GM19468 (cell line): Measurements from ENCODE around the gene MFN2.

Experiments used
- ATAC-seq: cut with Tn5 transposase; IDR thresholded peaks from one replicate; pipeline ENCODE4 v1.9.1; 2021; ENCODE audit warnings: mild to moderate bottlenecking, moderate library complexity, moderate number of reproducible peaks; ENCODE audit not compliant: unreplicated experiment; ENCODE audit errors: extremely low read depth

MFN2 gene

DNA sequence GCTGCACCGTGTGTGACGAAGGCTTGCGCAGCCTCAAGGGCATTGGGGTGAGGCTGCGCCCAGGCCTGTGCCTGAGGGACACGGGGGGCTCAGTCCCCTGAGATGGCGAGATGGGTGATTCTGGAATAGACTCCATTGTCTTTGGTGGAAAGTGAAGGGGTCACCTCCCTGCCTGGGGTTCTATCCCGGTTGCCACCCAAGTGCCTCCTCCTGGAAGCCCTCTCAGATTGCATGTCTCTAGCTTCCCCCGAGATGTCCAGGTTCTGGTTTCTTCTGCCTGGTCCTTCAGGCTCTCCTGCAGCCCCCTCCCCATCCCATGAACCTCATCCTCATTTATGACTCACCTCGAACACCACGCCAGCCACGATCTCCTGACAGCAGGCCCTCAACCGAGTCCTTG lies 22.3 kb upstream of the MFN2 start:
- no peak for ATAC-seq

DNA sequence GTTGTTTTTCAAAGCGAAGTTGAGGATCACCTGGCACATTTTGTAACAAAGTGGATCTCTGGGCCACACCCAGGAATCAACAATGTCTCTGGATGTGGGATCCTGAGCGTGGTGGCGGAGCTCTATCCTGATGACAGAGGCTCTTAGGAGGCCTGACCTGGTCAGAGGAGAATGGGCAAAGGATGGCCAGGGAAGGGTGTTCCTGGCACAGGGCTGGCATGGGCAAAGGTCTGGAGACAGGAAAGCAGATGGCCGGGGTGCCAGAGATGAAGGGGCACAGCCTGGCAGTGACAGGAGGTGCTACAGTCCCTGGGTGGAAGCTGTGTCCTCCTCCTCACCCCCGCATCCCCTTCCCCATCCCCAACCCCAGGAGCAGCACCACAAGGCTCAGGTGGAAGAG lies 20.0 kb upstream of the MFN2 start:
- ATAC-seq: no peak

DNA sequence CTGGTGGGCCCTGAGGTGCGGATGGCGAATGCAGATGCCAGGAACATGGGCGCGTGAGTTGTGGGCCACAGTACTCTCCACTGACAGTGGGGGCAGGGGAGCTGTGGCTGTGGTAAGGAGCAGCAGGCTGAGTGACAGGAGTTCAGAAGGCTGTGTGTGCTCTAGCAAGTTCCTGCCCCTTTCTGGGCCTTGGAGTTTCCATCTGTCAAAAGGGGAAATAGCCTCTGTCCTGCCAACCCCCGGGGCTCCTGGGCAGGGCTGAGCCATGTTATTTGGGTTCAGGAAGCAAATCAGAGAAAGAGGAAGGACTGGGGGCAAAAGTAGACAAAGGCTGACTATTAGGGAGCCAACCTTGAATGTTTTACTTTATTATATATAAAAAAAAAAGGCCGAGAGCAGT lies 19.5 kb upstream of the MFN2 start:
- ATAC-seq: no peak

DNA sequence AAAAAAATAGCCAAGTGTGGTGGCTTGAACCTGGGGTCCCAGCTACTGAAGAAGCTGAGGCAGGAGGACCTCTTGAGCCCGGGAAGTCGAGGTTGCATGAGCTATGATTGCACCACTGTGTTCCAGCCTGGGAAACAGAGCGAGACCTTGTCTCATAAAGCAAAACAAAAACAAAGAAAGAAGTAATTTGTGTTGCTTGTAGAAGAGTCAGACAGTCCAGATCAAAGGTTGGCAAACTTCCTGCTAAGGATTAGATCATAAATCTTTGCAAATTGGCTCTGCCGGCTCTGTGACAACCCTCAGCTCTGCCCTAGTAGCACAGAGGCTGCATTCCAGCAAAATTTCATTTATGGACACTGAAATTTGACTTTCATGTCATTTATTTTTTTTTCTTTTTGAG lies 19.0 kb upstream of the MFN2 start:
- no peak for ATAC-seq

DNA sequence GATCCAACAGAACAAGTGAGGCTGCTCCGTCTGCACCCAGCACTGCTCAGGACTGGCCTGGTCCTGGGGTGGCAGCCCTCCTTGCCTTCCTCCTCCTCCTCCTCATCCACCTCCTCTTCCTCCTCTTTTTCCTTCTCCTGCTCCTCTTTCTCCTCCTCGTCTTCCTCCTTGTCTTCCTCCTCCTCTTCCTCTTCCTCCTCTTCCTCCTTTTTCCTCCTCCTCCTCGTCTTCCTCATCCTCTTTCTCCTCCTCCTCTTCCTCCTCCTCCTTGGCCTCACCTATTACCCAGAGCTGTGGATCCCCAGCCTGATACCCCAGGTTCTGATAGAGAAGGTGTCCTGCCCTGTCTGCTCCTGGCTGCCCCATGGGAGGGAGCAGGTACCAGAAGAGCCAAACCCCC lies 16.6 kb upstream of the MFN2 start:
- no peak for ATAC-seq

DNA sequence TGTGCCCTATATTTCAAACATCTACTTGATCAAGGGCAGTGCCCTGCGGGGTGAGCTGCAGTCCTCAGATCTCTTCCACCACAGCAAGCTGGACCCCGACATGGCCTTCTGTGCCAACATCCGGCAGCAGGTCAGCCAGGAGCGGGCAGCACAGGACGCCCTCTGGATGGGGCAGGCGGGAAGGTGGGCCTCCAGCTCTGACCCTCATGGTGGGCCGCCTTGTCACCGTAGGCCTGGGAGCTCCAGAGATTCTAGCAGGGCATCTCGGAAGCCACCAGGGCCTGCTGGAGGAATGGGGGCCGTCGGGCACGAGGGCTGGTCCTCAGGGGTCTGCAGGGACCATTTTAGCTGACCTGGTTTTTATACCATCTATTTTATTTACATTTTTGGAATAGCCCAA lies 15.6 kb upstream of the MFN2 start:
- ATAC-seq: no peak

DNA sequence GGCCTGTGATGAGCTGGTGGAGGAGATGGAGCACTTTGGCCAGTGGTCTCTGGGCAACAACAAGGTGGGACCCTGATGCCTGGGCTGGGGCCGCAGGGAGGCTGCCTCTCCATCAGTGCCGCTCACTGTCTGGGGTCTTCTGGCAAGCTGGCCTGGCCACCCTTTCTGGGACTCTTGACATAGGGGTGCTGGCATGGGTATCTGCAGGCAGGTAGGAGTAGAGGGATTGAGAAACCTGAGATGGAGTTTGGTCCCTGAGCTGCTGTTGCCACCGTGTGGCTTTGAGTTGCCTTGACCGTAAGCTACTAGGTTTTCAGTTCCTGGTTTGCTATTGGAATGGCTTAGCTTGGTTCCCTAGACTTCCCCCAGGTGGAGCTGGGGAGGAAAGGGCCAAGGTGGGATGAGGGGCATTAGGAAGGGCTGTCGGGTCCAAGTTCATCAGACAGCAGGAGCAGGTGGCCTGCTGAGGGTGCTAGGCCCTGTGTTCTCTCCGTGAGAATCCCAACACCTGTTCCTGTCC lies 13.2 kb upstream of the MFN2 start:
- ATAC-seq: no peak

DNA sequence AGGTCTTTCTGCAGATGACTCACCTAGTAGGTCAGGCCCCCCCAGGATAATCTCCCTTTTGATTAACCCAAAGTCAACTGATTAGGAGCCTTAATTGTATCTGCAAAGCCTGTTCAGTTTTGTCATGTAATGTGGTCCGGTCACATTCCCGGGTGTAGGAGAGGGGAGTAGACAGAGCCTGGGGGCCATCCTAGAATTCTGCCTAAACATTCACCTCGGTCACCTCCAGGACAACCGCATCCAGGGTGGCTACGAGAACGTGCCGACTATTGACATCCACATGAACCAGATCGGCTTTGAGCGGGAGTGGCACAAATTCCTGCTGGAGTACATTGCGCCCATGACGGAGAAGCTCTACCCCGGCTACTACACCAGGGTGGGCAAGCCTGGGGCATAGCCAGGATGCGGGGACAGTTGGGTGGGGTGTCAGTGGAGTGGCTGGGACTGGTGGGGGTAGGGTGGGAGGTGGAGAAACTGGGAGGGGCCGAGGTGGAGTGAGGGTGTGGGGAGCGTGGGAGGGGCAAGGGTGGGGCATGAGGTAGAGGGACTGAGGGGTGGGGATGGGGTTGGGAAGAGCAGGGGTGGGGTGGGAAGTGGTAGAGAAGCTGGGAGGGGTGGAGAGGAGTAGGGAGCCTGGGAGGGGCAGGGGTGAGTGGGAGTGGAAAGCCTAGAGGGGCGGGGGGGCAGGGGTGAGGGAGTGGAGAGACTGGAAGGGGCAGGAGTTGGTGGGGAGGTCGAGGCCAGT lies 9.6 kb upstream of the MFN2 start:
- no peak for ATAC-seq

DNA sequence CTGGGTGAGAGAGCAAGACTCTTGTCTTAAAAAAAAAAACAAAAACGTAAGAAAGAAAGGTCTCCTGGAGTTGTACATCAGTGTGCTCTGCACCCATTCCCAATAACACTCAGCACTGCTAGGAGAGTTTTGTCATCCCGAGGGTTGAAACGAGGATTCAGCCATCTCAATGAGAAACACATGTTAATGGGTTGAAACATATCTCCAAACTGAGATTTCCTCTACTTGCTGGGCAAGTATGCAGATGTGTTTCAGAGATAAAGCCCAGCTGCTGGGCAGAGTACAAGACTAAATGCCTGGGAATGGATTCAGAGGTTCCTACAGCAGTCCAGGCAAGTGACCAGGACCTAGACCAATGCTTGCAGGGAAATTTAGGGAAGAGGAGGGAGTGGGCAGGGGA lies 2.6 kb upstream of the MFN2 start:
- no peak for ATAC-seq

DNA sequence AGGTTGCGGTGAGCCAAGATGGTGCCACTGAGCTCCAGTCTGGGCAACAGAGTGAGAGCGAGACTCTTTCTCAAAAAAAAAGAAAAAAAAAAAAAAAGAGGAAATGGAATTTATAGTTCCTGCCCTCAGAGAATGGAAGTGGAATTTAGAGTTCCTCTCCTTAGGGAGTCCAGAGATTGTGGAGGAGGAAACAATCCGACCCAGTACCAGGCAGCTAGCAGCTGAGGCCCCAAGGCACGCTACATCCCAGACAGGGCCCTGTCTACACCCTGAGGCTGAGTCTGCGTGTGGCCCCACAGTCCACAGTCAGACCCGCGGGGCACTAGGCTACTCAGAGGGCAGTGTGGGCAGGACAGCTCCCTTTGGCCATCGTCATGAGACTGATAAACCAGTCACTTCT lies 1.9 kb upstream of the MFN2 start:
- no peak for ATAC-seq

DNA sequence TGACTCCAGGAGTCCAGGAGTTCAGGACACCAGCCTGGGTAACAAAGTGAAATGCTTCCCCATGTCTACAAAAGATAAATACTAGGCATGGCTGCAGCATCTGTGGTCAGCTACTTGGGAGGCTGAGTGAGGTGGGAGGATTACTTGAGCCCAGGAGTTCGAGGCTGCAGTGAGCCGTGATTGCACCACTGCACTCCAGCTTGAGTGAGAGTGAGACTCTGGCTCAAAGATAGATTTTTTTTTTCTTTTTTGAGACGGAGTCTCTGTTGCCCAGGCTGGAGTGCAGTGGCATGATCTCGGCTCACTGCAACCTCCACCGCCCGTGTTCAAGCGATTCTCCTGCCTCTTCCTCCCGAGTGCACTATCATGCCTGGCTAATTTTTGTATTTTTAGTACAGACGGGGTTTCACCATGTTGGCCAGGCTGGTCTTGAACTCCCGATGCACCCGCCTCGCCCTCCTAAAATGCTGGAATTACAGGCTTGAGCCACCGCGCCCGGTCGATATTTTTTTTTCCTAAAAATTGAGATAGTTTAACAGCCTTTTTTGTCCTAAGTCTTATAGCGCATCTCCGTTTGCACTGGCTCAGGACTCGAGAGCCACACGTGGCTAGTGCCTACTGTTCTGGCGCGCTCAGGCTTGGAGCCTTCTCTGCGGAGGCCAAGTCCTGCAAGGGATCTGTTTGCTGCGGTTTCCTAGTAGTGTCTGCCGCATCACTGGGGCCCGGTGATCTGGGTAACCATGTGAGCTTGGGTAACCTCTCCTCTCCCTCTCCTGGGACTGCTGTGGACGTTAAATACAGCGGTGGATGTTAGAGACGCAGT lies 1.0 kb upstream of the MFN2 start:
- no peak for ATAC-seq

DNA sequence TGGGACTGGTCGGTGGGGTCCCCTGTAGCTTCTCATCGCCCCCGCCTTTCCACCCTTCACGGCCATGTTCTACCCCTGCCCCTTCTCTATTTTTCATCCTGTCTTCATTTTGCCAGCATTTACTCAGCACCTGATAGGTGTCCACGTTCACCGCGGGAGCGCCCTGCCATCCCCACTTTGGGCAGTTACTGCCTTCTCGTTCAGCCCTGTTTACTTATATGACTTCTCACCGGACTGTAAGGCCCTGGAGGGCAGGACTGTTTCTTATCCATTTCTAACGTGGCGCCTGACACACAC lies 380 bp downstream of the MFN2 start:
- ATAC-seq: no peak

DNA sequence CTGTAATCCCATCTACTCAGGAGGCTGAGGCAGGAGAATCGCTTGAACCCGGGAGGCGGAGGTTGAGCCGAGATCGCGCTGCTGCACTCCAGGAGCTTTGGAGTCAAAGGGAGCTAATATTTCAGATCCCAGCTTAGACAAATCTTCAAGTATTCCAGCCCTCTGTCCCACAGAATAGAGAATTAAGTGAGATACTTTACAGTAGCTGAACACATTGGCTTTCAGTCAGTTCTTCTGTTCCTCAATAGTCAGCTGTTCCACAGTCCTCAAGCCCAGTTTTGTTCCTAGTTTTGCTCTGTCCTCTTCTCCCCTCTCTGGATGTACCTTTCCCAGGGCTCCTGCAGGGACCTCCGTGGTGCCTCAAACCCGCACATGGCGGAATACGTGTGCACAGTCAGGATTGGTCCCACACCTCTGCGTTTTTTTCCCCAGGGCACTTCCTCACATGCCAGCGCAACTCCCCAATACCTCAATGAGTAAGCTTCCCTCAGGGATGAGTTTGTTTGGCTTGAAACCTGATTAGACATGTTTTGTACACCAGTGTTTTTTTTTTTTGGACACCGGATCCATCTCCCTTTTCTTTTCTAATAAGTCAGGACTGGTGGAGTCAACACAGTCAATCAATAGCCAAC lies 1.2 kb downstream of the MFN2 start:
- no peak for ATAC-seq

DNA sequence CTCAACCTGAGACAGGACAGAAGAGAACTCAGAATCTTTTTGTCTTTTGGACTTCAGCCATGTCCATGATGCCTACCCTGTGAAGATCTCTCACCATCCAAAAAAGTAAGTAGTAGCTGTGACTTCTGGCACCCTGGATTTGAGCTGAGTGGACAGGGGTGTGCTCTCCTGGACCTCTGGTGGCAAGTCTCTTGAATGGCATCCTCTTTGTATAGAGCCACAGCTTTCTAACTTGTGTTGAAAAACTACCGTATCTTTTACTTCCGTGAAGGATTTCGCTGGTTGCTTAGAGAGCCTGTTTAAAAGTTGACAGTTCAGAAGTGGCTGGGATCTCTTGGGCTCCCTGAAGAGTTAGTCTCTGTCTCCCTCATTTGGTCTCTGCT lies 1.8 kb downstream of the MFN2 start:
- no peak for ATAC-seq

DNA sequence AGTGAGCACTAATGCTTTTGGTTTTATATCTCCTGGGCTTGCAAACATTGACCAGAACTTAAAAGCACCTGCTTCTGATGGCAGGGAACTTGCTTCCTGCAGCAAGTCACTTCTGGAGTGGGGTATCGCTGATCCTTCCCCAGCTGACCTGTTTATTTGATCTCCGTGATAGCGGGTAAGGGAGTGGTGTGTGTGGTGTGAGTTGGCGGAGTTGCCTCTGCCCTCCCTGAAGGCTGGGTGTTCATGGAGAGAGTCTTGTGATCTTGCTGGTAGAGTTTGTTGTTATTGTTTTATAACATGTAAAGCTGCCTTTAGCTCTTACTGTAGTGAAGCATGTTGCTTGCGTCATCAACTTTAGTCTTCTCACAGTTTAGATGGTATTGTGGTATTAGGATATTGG lies 3.9 kb downstream of the MFN2 start:
- ATAC-seq: no peak

DNA sequence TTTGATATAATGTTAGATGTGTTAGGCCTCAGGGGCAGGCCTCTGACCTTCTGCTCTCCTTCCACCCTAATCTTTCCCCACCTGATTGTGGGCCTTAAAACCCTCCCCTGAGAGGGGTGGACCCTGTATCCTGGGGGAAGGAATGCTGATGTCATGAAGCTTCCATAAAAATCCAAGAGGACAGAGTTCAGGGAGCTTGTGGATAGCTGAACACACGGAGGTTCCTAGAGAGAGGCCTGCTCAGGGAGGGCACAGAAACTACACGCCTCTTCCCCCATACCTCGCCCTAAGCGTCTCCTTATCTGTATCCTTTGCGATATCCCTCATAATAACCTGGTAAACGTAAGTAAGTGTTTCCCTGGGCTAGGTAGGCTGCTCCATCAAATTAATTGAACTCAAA lies 4.3 kb downstream of the MFN2 start:
- no peak for ATAC-seq

DNA sequence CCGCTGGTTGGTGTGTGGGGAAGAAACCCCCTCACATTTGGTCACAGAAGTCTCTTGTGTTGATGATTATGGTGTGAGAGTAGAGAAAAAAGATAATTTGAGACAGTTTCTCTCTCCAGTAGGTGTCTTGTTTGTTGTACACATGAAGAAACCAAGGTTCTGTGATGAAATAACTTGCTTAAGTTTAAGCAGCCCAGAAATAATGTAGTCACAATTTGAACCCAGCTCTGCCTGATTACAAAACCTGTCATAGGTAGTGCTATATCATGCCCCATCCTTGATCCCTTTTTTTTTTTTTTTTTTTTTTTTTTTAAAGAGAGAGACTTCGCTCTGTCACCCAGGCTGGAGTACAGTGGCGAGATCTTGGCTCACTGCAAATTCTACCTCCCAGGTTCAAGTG lies 4.9 kb downstream of the MFN2 start:
- no peak for ATAC-seq

DNA sequence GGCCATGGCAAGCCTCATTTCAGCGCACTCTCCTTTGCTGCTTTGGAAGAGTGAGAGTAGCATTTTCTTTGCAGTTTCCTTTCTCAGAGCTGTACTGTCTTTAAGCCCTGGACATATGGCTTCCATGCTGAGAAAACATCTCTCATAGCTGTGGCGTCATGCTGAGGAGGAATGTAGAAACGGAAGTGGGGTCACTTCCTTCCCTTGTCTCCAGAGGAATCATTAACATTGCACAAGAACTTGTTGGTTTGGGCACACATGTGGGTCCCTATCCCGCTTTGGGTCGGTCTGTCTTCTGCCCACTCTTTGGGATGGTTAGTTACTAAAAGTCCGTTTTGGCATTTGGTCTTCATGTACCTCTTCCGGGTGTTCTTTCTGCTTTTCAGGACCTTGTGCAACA lies 5.6 kb downstream of the MFN2 start:
- ATAC-seq: no peak

DNA sequence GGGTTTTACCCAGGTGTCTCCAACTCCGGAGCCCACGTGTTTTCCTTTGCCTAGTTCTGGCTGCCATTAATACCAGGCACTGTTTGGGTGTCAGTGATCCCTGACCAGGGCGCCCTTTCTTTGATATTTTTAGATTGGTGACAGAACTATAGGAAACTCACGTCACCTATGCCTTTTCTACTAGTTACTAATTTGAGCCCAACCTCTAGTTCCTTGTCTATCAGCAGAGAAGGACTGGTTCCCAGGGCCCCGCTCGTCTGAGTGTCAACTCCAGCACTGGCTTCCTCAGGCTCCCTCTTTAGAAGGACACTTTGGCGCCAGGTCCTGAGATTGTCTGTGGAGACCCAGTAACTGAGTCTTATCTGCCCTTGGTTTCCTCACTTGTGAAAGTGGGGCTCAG lies 9.4 kb downstream of the MFN2 start:
- no peak for ATAC-seq

DNA sequence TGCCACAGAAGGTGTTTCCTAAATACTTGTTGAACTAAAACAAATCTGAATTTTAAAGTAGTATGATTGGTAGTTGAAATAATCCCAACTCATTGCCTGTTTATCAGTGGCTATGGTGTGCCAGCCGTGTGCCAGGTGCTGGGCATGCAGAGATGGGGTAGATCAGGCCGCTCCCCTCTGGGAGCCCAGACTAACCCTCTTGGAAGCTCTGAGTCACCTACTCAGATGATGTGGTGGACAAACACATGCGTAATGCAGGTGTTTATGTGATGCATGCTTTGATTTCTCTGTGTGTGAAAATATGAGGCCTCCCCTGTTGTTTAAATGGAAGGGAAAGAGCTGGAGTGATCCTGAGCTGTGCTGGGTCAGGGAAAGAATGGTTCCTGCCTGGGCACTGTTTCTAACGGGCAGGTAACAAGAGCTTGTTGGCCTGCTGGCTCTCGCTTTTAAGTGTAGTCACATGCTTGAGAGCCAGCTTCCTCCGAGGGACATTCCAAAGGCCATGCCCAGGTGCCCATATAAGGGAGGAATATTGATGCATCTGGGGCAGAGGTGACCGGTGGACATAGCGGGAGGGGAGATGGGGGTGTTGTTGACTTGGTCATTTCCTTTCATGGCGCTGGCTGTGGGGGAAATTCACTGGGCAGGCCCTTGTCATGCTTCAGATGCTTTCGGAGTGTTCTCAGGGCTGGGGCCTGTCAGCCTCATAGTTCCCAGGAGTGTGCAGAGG lies 10.2 kb downstream of the MFN2 start:
- no peak for ATAC-seq
